HG02981 (cell line): ENCODE data around the gene UNC45A.
A peak's percentile ranks its signal among the peaks of the same experiment; 100 is the strongest.

Source experiments
- ATAC-seq: cut with Tn5 transposase; IDR thresholded peaks from one replicate; pipeline ENCODE4 v1.9.1; 2021; ENCODE audit warnings: mild to moderate bottlenecking, moderate library complexity; ENCODE audit not compliant: unreplicated experiment

UNC45A gene

GRCh38 chr15:90959894-90960293 is 24.8 kb downstream of the UNC45A start:
- no peak for ATAC-seq

- ATAC-seq = no peak
Measured at GRCh38 chr15:90960298-90961091, 25.4 kb downstream of the UNC45A start.

- ATAC-seq = no peak
Measured at GRCh38 chr15:90962021-90962420, 26.9 kb downstream of the UNC45A start.

DNA sequence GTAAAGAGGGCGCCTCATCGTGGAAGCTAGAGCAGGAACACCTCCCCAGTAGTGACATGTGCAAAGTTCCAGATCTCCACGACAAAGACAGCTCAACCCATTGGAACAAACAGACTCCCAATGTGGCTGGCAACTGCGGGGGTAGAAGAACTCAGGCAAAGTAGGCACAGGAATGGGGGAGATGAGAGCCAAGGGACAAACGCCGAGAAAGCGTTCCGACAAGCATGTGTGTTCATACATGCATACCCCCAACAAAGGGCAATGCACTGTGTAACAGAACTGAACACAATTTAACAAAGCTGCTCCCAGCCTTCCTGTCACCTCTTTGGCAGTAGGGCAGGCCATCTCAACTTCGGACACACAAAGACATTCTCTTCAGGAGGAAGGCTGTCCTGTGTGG is 31.2 kb downstream of the UNC45A start:
- no peak for ATAC-seq

DNA sequence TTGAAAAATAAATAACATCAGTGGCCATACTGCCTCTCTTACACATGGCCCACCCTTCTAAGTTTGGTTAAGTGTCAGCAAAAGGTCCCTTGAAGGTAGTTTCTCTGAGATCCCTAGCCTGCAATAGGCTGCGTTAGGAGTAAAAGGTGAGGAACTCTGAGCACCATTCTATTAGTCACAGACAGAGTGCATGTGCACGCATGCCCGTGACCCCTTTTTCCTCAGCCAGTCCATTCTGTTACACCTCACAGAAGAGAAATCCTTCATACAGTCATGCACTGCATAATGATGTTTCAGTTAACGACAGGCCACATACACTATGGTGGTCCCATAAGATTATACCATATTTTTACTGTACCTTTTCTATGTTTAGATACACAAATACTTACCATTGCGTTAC is 32.1 kb downstream of the UNC45A start:
- ATAC-seq = no peak

GRCh38 chr15:90968434-90968833 is 33.3 kb downstream of the UNC45A start:
- no peak for ATAC-seq

- no peak for ATAC-seq
Measured at GRCh38 chr15:90970274-90970673, 35.2 kb downstream of the UNC45A start.

DNA sequence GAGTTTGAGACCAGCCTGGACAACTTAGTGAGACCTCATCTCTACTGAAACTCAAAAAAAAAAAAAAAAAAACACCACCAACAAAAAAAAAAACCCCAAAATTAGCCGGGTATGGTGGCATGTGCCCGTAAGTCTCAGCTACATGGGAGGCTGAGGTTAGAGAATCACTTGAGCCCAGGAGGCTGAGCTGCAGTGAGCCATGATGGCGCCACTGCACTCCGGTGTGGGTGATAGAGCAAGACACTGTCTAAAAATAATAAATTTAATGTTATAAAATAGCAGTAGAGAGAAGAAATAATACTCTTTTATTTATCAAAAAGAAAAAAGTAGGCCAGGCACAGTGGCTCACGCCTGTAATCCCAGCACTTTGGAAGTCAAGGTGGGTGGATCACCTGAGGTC is 37.0 kb downstream of the UNC45A start:
- no peak for ATAC-seq

DNA sequence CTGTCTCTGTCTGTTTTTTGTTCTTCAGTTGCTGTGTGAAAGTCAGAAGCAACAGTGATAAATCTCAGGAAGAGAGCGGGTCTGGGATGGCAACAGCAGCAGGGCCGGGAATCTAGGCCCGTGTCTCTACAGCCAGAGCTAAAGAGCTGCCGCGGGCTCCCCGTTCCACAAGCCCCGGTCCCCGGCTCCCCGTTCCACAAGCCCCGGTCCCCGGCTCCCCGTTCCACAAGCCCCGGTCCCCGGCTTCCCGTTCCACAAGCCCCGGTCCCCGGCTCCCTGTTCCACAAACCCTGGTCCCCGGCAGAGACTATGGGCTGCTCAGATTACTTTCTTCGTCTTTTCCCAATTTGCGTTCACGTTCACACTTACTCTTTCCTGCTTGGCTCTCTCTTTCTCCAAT is 39.1 kb downstream of the UNC45A start:
- no peak for ATAC-seq

DNA sequence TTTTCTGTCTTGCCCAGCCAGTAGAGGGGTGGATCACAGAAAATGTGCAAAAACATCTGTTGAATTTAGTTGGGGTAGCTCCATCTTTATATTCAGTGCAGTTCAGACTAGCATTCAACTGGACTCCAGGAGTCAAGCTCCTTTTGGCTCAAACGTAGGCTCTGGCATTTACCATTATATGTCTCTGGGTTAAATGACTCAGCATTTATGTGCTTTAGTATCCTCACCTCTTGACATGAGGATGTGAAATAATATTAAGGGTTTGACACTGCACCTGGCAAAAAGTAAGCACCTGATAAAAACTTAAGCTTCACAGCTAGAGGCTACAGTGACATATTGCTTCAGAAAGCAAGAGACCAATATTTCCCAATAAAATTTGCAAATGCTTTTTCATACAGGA is 44.5 kb downstream of the UNC45A start:
- no peak for ATAC-seq

DNA sequence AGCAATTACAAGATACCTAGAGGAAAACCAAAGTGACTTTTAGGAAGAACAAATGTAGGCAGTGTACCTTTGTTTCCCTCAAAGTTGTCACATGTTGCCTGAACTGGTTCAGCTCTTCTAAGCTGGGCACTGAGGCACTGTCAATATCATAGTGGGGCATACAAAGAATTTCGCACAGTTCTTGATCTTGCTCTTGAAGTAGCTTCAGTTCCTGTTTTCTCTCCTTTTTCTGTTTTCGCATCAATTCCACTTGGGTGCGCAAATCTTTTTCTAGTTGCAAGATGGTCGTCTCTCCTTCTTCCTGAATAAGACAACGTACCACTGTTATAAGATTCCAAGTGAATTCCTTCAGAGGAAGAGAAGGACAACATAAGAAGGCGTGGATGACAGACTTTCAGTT is 46.6 kb downstream of the UNC45A start:
- ATAC-seq = peak; percentile 77

- no peak for ATAC-seq
Measured at GRCh38 chr15:90982135-90982534, 47.0 kb downstream of the UNC45A start.

DNA sequence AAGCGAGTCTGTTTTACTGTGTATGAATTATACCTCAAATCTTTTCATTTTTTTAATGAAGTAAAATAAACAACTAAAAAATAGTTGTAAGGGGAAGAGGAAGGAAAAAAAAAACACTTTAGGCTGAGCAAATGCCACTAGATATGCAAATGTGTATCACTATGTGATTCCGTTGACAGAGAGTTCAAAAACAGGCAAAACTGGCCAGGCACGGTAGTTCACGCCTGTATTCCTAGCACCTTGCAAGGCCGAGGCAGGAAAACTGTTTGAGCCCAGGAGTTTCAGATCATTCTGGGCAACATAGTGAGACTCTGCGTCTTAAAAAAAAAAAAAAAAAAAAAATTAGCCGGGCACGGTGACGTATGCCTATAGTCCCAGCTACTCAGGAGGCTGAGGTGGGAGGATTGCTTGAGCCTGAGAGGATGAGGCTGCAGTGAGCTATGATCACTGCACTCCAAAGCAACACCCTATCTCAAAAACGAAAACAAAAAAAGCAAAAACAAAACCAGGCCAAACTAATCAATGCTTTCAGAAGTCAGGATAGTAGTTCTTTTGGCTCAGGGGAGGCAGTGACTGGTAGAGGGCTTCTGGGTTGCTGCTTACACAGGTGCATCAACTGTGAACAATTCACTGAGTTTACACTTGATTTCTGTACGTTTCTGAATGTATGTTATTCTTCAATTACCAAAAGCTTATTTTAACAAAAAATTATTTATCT is 51.9 kb downstream of the UNC45A start:
- no peak for ATAC-seq

DNA sequence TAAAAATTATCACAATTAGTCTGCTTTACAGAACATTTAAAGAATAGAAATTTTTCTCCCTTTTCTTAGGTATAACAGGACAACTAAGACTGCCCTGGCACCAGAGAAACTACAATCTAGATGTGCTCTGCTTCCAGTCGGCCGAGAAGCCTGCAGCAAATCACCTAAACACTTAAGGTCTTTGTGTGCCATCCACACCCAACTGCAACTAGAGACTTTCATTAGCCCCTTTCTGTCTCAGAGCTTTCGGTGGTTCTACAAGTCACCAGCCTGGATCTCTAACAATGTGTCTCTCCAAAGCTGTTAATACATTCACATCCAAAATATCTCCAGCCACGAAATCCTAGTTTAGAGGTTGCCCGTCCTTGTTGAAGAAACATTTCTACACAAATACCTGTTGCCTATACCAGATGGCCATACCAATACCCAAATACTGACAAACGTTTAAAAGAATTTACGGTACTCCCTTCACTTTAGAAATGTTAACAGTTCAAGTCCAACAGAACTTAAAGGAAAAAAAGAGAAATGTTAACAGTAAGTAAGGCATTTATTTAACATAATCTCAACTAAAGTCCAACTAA is 52.6 kb downstream of the UNC45A start:
- ATAC-seq = no peak

- no peak for ATAC-seq
Measured at GRCh38 chr15:90988296-90988695, 53.2 kb downstream of the UNC45A start.

- no peak for ATAC-seq
Measured at GRCh38 chr15:90989040-90989768, 54.1 kb downstream of the UNC45A start.

DNA sequence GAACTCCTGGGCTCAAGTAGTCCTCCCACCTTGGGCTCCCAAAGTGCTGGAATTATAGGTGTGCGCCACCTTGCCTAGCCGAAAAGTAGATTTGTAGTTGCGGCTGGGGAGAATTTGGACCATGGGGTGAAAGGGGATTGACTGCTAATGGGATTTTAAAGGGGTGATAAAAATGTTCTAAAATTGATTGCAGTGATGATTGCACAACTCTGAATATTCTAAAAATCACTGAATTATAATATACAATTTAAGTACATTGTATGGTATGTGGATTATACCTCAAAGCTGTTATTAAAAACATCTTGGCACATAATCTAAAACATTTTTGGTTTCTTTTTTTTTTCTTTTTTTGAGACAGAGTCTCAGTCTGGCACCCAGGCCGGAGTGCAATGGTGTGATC is 55.4 kb downstream of the UNC45A start:
- ATAC-seq = no peak

- ATAC-seq = no peak
Measured at GRCh38 chr15:90991587-90992285, 56.7 kb downstream of the UNC45A start.

DNA sequence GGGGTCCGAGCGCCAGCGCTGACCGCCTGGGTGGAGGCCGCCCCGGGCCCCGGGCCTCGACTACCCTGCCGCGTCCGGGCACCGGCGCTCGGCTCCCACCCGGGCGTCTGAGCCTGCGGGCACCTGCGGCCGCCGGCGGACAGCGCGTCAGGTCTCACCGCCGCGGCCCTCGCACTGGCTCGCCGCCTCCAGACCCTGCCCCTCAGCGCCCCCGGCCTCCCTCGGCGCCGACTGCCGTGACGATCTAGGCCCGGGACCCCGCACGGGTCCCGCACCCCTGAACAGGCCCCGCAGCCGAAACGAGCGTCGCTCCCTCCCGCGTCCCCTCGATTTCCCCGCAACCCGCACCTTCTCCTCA is 59.0 kb downstream of the UNC45A start:
- ATAC-seq = peak; percentile 13

- ATAC-seq = peak; percentile 94
Measured at GRCh38 chr15:90994417-90995311, 59.6 kb downstream of the UNC45A start, which contains the start of gene PRC1. Gene PRC1, minus strand, starts transcription at chr15:90994535. Its CDS starts 118 bp downstream, at chr15:90994417.
